Measurements from ENCODE around the gene KNDC1. TPM values are rescaled to one million over a fixed set of nuclear protein-coding genes. Genes with fewer than 3 reads are reported as not detected.

KNDC1 gene
- total RNA-seq: under 0.01 TPM in 1 of 2 replicates, not detected in the other

GRCh38 chr10:133159950-133160825 lies at the start of gene KNDC1:
Gene KNDC1, plus strand, starts transcription at chr10:133160219. Its CDS starts 249 bp downstream, at chr10:133160468.

GRCh38 chr10:133230044-133230361 lies 70.0 kb downstream of the KNDC1 start, which contains the start of gene UTF1:
Gene UTF1, plus strand, starts transcription at chr10:133230217. Its CDS starts 72 bp downstream, at chr10:133230289.

GRCh38 chr10:133237588-133238465 lies 77.8 kb downstream of the KNDC1 start, which contains the start of gene VENTX:
Gene VENTX, plus strand, starts transcription at chr10:133237855. Its CDS starts 60 bp downstream, at chr10:133237915.

Other genes starting within 250 kb of the KNDC1 start
- 0.16 and 0.82 TPM in 2 replicates for gene CFAP46, start 217.6 kb upstream of the KNDC1 start, total RNA-seq
- gene ADGRA1, start 72.3 kb upstream of the KNDC1 start, total RNA-seq: under 0.01 TPM in 2 replicates
- gene UTF1, start 70.0 kb downstream of the KNDC1 start, total RNA-seq: not detected in 2 replicates
- gene VENTX, start 77.6 kb downstream of the KNDC1 start, total RNA-seq: not detected in 2 replicates
- gene ADAM8, start 116.6 kb downstream of the KNDC1 start, total RNA-seq: 0.65 and 1.6 TPM in 2 replicates
- 37.1 and 51.0 TPM in 2 replicates for gene TUBGCP2, start 148.7 kb downstream of the KNDC1 start, total RNA-seq
- gene ZNF511, start 148.7 kb downstream of the KNDC1 start, total RNA-seq: 17.3 and 20.9 TPM in 2 replicates
- gene CALY, start 176.7 kb downstream of the KNDC1 start, total RNA-seq: not detected in 2 replicates
- gene PRAP1, start 187.2 kb downstream of the KNDC1 start, total RNA-seq: not detected in 2 replicates
- gene FUOM, start 197.8 kb downstream of the KNDC1 start, total RNA-seq: 13.3 and 18.1 TPM in 2 replicates
- 59.1 and 71.9 TPM in 2 replicates for gene ECHS1, start 213.1 kb downstream of the KNDC1 start, total RNA-seq
- gene PAOX, start 219.0 kb downstream of the KNDC1 start, total RNA-seq: 6.0 and 6.9 TPM in 2 replicates
- 34.6 and 48.5 TPM in 2 replicates for gene MTG1, start 233.9 kb downstream of the KNDC1 start, total RNA-seq

Measured in bladder microvascular endothelial cell (primary cell).